GM19035 (cell line): ENCODE data around the gene ACAP2.
"Not testable (repeated sequence)": the region's sequence is repeated elsewhere in the genome, so short reads cannot be mapped to it uniquely, and the experiment has no call there.

ENCODE experiments used
- ATAC-seq: cut with Tn5 transposase; IDR thresholded peaks from one replicate; pipeline ENCODE4 v1.9.1; 2021; ENCODE audit not compliant: unreplicated experiment

The ACAP2 gene

GRCh38 chr3:195394700-195395099 is 48.1 kb downstream of the ACAP2 start:
- peak; percentile 21 for ATAC-seq

GRCh38 chr3:195394024-195394423 is 48.8 kb downstream of the ACAP2 start:
- ATAC-seq: peak; percentile 60

GRCh38 chr3:195388380-195388779 is 54.4 kb downstream of the ACAP2 start:
- no peak for ATAC-seq

- ATAC-seq: no peak
Observed at GRCh38 chr3:195386739-195387138, 56.1 kb downstream of the ACAP2 start.

- ATAC-seq: no peak
Observed at GRCh38 chr3:195385526-195385925, 57.3 kb downstream of the ACAP2 start.

GRCh38 chr3:195384952-195385351 is 57.9 kb downstream of the ACAP2 start:
- no peak for ATAC-seq

- ATAC-seq: no peak
Observed at GRCh38 chr3:195372220-195372619, 70.6 kb downstream of the ACAP2 start.

GRCh38 chr3:195366200-195366925 is 76.5 kb downstream of the ACAP2 start:
- no peak for ATAC-seq

GRCh38 chr3:195365371-195365770 is 77.4 kb downstream of the ACAP2 start:
- ATAC-seq: no peak

- ATAC-seq: not testable (repeated sequence)
Observed at GRCh38 chr3:195357797-195358196, 85.0 kb downstream of the ACAP2 start.

GRCh38 chr3:195356151-195357086 is 86.4 kb downstream of the ACAP2 start:
- ATAC-seq: no peak

GRCh38 chr3:195354009-195354408 is 88.8 kb downstream of the ACAP2 start:
- not testable (repeated sequence) for ATAC-seq

GRCh38 chr3:195352895-195353488 is 89.8 kb downstream of the ACAP2 start:
- no peak for ATAC-seq

GRCh38 chr3:195348426-195349115 is 94.2 kb downstream of the ACAP2 start:
- no peak for ATAC-seq

GRCh38 chr3:195337747-195338146 is 105.1 kb downstream of the ACAP2 start:
- no peak for ATAC-seq

- ATAC-seq: no peak
Observed at GRCh38 chr3:195334967-195335366, 107.9 kb downstream of the ACAP2 start.

- ATAC-seq: no peak
Observed at GRCh38 chr3:195319060-195319459, 123.8 kb downstream of the ACAP2 start.

GRCh38 chr3:195312714-195313113 is 130.1 kb downstream of the ACAP2 start:
- ATAC-seq: no peak

- no peak for ATAC-seq
Observed at GRCh38 chr3:195307711-195308110, 135.1 kb downstream of the ACAP2 start.

- ATAC-seq: no peak
Observed at GRCh38 chr3:195306369-195306768, 136.5 kb downstream of the ACAP2 start.

GRCh38 chr3:195302431-195302830 is 140.4 kb downstream of the ACAP2 start:
- no peak for ATAC-seq
